Neural cell (in vitro differentiated cells): ENCODE results near the gene ZDHHC3. TPM values are rescaled to one million over a fixed set of nuclear protein-coding genes. Genes with fewer than 3 reads are reported as not detected.

Experiments
- H2AFZ ChIP-seq: fragments of 200-600, 300-800 bp; sonication (generic), shearing (Covaris generic); 2 replicates; pipeline ENCODE4 v1.6.0; 2014; ENCODE audit warnings: low read depth, mild to moderate bottlenecking, antibody characterized with exemption, low read length, moderate library complexity
- H3F3A ChIP-seq: fragments of 200-600 bp; shearing (Covaris generic); 2 replicates; pipeline ENCODE4 v1.6.1; 2016; ENCODE audit warnings: mild to moderate bottlenecking, moderate library complexity, mixed read lengths, antibody characterized with exemption, low read length; ENCODE audit not compliant: insufficient read depth, poor library complexity, severe bottlenecking
- H3K27ac ChIP-seq: fragments of 200-600, 300-800 bp; sonication (generic), shearing (Covaris generic); 2 replicates; pipeline ENCODE4 v1.5.1; 2014; ENCODE audit warnings: mild to moderate bottlenecking, low read length, moderate library complexity
- H3K27me3 ChIP-seq: fragments of 300-800, 200-600 bp; sonication (generic), shearing (Covaris generic); 2 replicates; pipeline ENCODE4 v1.6.0; 2014; ENCODE audit warnings: mild to moderate bottlenecking, low read depth, low read length, moderate library complexity; ENCODE audit not compliant: insufficient read depth
- H3K36me3 ChIP-seq: fragments of 300-800, 200-600 bp; sonication (generic), shearing (Covaris generic); 2 replicates; pipeline ENCODE4 v1.5.1; 2014; ENCODE audit warnings: mild to moderate bottlenecking, antibody characterized with exemption, low read length, moderate library complexity; ENCODE audit not compliant: insufficient read depth
- H3K4me2 ChIP-seq: fragments of 300-800, 200-600 bp; sonication (generic), shearing (Covaris generic); 2 replicates; pipeline ENCODE4 v1.6.0; 2014; ENCODE audit warnings: mild to moderate bottlenecking, low read length
- H3K4me3 ChIP-seq: fragments of 300-800, 200-600 bp; sonication (generic), shearing (Covaris generic); 2 replicates; pipeline ENCODE4 v1.5.1; 2014; ENCODE audit warnings: mild to moderate bottlenecking, low read length, moderate library complexity
- H3K79me2 ChIP-seq: fragments of 200-600 bp; shearing (Covaris generic); replicated peaks from 2 replicates; pipeline ENCODE4 v1.6.0; 2014; ENCODE audit warnings: mild to moderate bottlenecking, low read length, moderate library complexity; ENCODE audit not compliant: insufficient read depth
- H3K9ac ChIP-seq: fragments of 300-800, 200-600 bp; sonication (generic), shearing (Covaris generic); 2 replicates; pipeline ENCODE4 v1.6.1; 2016; ENCODE audit warnings: mild to moderate bottlenecking, low read length, mixed read lengths
- H3K9me2 ChIP-seq: fragments of 200-600 bp; shearing (Covaris generic); 2 replicates; pipeline ENCODE4 v1.6.1; 2016; ENCODE audit warnings: mild to moderate bottlenecking, low read length, mixed read lengths; ENCODE audit not compliant: insufficient read depth
- H3K9me3 ChIP-seq: fragments of 200-600, 300-800 bp; sonication (generic), shearing (Covaris generic); 2 replicates; pipeline ENCODE4 v1.6.1; 2016; ENCODE audit warnings: mild to moderate bottlenecking, mixed run types, low read length, moderate library complexity, mixed read lengths
- H4K20me1 ChIP-seq: fragments of 200-600 bp; shearing (Covaris generic); 2 replicates; pipeline ENCODE4 v1.6.1; 2016; ENCODE audit warnings: mild to moderate bottlenecking, mixed run types; ENCODE audit not compliant: insufficient read depth
- CTCF ChIP-seq: fragments of 450-650 bp; IDR thresholded peaks from 2 replicates; pipeline ENCODE4 v1.5.1; 2014; ENCODE audit warnings: antibody characterized with exemption, mild to moderate bottlenecking, moderate library complexity; ENCODE audit not compliant: poor library complexity, severe bottlenecking
- EP300 ChIP-seq: fragments of 450-650 bp; conservative IDR thresholded peaks from 2 replicates; pipeline ENCODE4 v1.6.1; 2014; ENCODE audit warnings: antibody characterized with exemption, mild to moderate bottlenecking, moderate library complexity; ENCODE audit not compliant: poor library complexity, severe bottlenecking
- EZH2 ChIP-seq: fragments of 200-600, 300-800 bp; shearing (Covaris generic), sonication (generic); IDR thresholded peaks from 2 replicates; pipeline ENCODE4 v1.6.1; 2014; ENCODE audit warnings: antibody characterized with exemption, low read length, borderline replicate concordance, mild to moderate bottlenecking; ENCODE audit not compliant: insufficient read depth, poor library complexity, severe bottlenecking
- MXI1 ChIP-seq: fragments of 450-650 bp; conservative IDR thresholded peaks from 2 replicates; pipeline ENCODE4 v1.6.1; 2014; ENCODE audit warnings: antibody characterized with exemption, mild to moderate bottlenecking; ENCODE audit not compliant: poor library complexity, severe bottlenecking
- POLR2AphosphoS5 ChIP-seq: IDR thresholded peaks from 2 replicates; pipeline ENCODE4 v1.6.1; 2012
- RAD21 ChIP-seq: fragments of 450-650 bp; conservative IDR thresholded peaks from 2 replicates; pipeline ENCODE4 v1.6.1; 2014; ENCODE audit warnings: antibody characterized with exemption, mild to moderate bottlenecking, moderate library complexity
- REST ChIP-seq: IDR thresholded peaks from 2 replicates; pipeline ENCODE4 v1.6.1; 2012; ENCODE audit warnings: borderline replicate concordance
- SMC3 ChIP-seq: fragments of 450-650 bp; conservative IDR thresholded peaks from 2 replicates; pipeline ENCODE4 v1.6.1; 2014; ENCODE audit warnings: antibody characterized with exemption, mild to moderate bottlenecking, moderate library complexity; ENCODE audit not compliant: poor library complexity
- TAF1 ChIP-seq: IDR thresholded peaks from 2 replicates; pipeline ENCODE4 v1.6.1; 2012; ENCODE audit warnings: low read depth
- polyA plus RNA-seq: library from polyadenylated mRNA; depleted of rRNA; stranded (reverse); fragments of >200 nt; gene quantifications from 2 replicates; pipeline ENCODE4 v1.2.3, GENCODE V29; 2014

ZDHHC3 gene
- polyA plus RNA-seq, 1 donor from 2014 or later, result 35.8 TPM

GRCh38 chr3:44993471-44994205 lies 17.7 kb upstream of the ZDHHC3 start:
- H3K79me2 ChIP-seq, result no peaks in the 10 kb centered on the region
- H3K27ac ChIP-seq, result no peak overlapping the region

More at GRCh38 chr3:44993471-44994205, 17.7 kb upstream of the ZDHHC3 start:
- Histone ChIP-seq H3K4me2 (no peak overlapping the region), H3F3A (no peaks in the 10 kb centered on the region), H2AFZ (no peak overlapping the region), H3K27me3 (no peaks in the 10 kb centered on the region), H3K9ac (no peak overlapping the region), H4K20me1 (no peaks in the 10 kb centered on the region), H3K9me3 (no peaks in the 10 kb centered on the region), H3K36me3 (peaks cover 4% of the 10 kb centered on the region), H3K9me2 (no peaks in the 10 kb centered on the region), H3K4me3 (no peak overlapping the region)
- no peak for TF ChIP-seq RAD21
- TF ChIP-seq EZH2, result no peak
- TF ChIP-seq CTCF, result no peak
- TF ChIP-seq EP300, result no peak
- no peak for TF ChIP-seq POLR2AphosphoS5
- no peak for TF ChIP-seq TAF1
- no peak for TF ChIP-seq REST
- no peak for TF ChIP-seq MXI1
- no peak for TF ChIP-seq SMC3
